Epithelial cell of esophagus (primary cell): ENCODE results near the gene NSUN3.
"Not testable (repeated sequence)": the region's sequence is repeated elsewhere in the genome, so short reads cannot be mapped to it uniquely, and the experiment has no call there.

ENCODE experiments used
- DNase-seq: peaks from one replicate; pipeline ENCODE4 v3.0.0; 2010; ENCODE audit warnings: low read depth
- H3K4me3 ChIP-seq: 2 replicates; pipeline ENCODE4 v1.5.1; 2011; ENCODE audit warnings: mild to moderate bottlenecking, low read length, control low read depth
- CTCF ChIP-seq: IDR thresholded peaks from 2 replicates; pipeline ENCODE4 v1.5.1; 2011; ENCODE audit warnings: low read depth, mild to moderate bottlenecking, low read length, control low read depth, inconsistent platforms; ENCODE audit not compliant: insufficient read depth; ENCODE audit errors: missing control alignments

Gene NSUN3

GRCh38 chr3:94101860-94102259 is 39.0 kb downstream of the NSUN3 start:
- no peak overlapping the region for H3K4me3 ChIP-seq
- DNase-seq, result peak; percentile 17
- no peak for TF ChIP-seq CTCF

DNA sequence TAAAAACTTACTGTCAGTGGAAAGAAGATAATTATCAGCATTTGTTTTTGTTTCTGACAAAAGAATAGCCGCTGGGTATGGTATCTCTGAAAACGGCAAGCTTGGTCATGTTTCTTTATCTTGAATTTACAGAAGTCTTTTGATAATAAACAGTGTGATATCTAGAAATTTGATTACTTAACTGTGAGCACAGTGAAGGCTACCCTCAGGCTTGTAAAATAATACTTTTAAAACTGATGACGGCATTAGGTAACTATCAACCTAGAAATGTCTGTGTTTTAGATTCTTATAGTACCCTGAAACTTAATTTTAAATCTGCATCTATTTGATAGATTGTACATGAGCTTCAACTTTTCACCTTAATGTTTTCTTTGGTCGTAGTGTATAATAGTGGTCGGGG is 43.4 kb downstream of the NSUN3 start:
- TF ChIP-seq CTCF, result no peak
- H3K4me3 ChIP-seq, result no peak overlapping the region
- no peak for DNase-seq

- DNase-seq, H3K4me3 ChIP-seq: not testable (repeated sequence)
Observed at GRCh38 chr3:94110232-94110631, 47.4 kb downstream of the NSUN3 start.

DNA sequence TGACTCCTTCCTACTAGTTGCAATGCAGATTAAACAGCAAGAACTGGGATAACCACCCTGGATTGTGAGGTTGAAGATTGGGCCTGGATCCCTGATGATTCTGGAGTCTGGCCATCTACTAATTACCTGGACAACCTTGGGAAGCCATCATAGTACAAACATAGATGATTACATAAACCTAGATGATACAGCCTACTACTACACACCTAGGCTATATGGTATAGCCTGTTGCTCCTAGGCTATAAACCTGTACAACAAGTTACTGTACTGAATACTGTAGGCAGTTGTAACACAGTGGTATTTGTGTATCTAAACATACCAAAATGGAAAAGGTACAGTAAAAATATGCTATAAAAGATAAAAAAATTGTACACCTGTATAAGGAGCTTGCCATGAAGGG is 48.0 kb downstream of the NSUN3 start:
- no peak overlapping the region for H3K4me3 ChIP-seq
- TF ChIP-seq CTCF, result no peak
- DNase-seq, result no peak

GRCh38 chr3:94114666-94115065 is 51.8 kb downstream of the NSUN3 start:
- H3K4me3 ChIP-seq, result no peak overlapping the region
- TF ChIP-seq CTCF, result no peak
- no peak for DNase-seq

- TF ChIP-seq CTCF, result peak; percentile 53
- peak; percentile 57 for DNase-seq
- no peak overlapping the region for H3K4me3 ChIP-seq
Observed at GRCh38 chr3:94115482-94115881, 52.6 kb downstream of the NSUN3 start.

DNA sequence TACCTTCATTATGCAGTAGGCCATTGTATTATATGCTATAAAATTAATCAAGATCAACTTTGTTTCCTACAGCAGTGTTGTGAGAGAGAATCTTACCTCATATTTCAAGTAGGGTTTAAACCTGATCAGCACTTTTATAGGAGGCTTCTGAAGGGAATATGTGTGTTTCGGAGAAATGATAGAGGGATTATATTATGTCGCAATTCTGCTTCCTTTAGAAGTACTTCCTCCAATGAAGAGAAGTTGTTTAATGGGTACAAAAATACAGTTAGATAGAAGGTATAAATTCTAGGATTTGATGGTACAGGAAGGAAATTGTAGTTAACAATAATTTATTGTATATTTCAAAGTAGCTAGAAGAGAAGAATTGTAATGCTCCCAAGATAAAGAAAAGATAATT is 54.9 kb downstream of the NSUN3 start:
- H3K4me3 ChIP-seq, result no peak overlapping the region
- TF ChIP-seq CTCF, result no peak
- DNase-seq, result no peak

GRCh38 chr3:94118390-94118789 is 55.5 kb downstream of the NSUN3 start:
- TF ChIP-seq CTCF, result no peak
- no peak overlapping the region for H3K4me3 ChIP-seq
- no peak for DNase-seq
